Activated T-helper 1 cell treated with anti-CD3 and anti-CD28 coated beads, Interleukin-2, amount 50 U/mL, for 16 hours (primary cell): ENCODE data around the gene ALOXE3.

Experiments used
- DNase-seq, 2 donors: peaks; one replicate each; pipeline ENCODE4 v3.0.0-alpha.2; 2020; ENCODE audit warnings: low read depth in 1 of 2, low spot score in 1 of 2

ALOXE3 gene

GRCh38 chr17:8117980-8118768 lies at the start of gene ALOXE3:
Gene ALOXE3 (minus strand): TSS chr17:8118514. CDS start chr17:8117990, 524 bp downstream.
- no peak for DNase-seq

GRCh38 chr17:8167526-8167925 lies 49.2 kb upstream of the ALOXE3 start:
- DNase-seq = no peak

- DNase-seq = no peak
These were observed 48.4 kb upstream of the ALOXE3 start for GRCh38 chr17:8166731-8167130.

- DNase-seq = no peak
These were observed 46.5 kb upstream of the ALOXE3 start for GRCh38 chr17:8164815-8165131.

- peak in 1 of 2 donors; percentile 52 for DNase-seq
These were observed 45.9 kb upstream of the ALOXE3 start for GRCh38 chr17:8163978-8164814.

GRCh38 chr17:8162997-8163977 lies 45.0 kb upstream of the ALOXE3 start:
- no peak for DNase-seq

- DNase-seq = peak; percentile 71 to 79
These were observed 44.1 kb upstream of the ALOXE3 start, which contains the start of gene VAMP2 for GRCh38 chr17:8162233-8162996. Gene VAMP2 (minus strand): TSS chr17:8162948. CDS start chr17:8162879, 69 bp downstream.

- no peak for DNase-seq
These were observed 43.2 kb upstream of the ALOXE3 start for GRCh38 chr17:8161289-8162232.

GRCh38 chr17:8160741-8161221 lies 42.5 kb upstream of the ALOXE3 start:
- no peak for DNase-seq

- no peak for DNase-seq
These were observed 41.9 kb upstream of the ALOXE3 start for GRCh38 chr17:8160224-8160577.

- DNase-seq = no peak
These were observed 41.3 kb upstream of the ALOXE3 start for GRCh38 chr17:8159459-8160223.

GRCh38 chr17:8159032-8159400 lies 40.7 kb upstream of the ALOXE3 start:
- DNase-seq = no peak

- DNase-seq = peak; percentile 80 to 81
These were observed 40.1 kb upstream of the ALOXE3 start for GRCh38 chr17:8158267-8159031.

GRCh38 chr17:8156246-8156992 lies 38.1 kb upstream of the ALOXE3 start:
- DNase-seq = peak; percentile 99 to 100

GRCh38 chr17:8155996-8156245 lies 37.6 kb upstream of the ALOXE3 start:
- no peak for DNase-seq

GRCh38 chr17:8155231-8155995 lies 37.1 kb upstream of the ALOXE3 start:
- DNase-seq = no peak
